GM21423 (cell line): ENCODE measurements around the gene ABCC3.
"Not testable (repeated sequence)": the region's sequence is repeated elsewhere in the genome, so short reads cannot be mapped to it uniquely, and the experiment has no call there.

Experiments used
- ATAC-seq: cut with Tn5 transposase; IDR thresholded peaks from one replicate; pipeline ENCODE4 v1.9.1; 2021; ENCODE audit warnings: mild to moderate bottlenecking, moderate library complexity; ENCODE audit not compliant: unreplicated experiment

Gene ABCC3

DNA sequence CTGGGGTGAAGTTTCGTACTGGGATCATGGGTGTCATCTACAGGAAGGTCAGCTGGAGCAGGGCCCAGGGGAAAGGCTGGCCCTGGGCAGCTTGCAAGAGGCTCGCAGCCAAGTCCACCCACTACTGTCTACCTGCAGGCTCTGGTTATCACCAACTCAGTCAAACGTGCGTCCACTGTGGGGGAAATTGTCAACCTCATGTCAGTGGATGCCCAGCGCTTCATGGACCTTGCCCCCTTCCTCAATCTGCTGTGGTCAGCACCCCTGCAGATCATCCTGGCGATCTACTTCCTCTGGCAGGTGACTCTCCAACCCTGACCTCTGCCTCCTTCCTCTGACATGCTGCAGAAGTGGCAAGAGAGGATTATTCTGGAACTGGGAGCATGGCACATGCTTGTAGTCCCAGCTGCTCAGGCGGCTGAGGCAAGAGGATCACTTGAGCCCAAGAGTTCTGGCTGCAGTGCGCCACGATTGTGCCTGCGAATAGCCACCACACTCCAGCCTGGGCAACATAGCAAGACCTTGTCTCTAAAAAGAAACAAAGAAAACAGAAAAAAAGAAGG, 29.2 kb downstream of the ABCC3 start:
- ATAC-seq: no peak

DNA sequence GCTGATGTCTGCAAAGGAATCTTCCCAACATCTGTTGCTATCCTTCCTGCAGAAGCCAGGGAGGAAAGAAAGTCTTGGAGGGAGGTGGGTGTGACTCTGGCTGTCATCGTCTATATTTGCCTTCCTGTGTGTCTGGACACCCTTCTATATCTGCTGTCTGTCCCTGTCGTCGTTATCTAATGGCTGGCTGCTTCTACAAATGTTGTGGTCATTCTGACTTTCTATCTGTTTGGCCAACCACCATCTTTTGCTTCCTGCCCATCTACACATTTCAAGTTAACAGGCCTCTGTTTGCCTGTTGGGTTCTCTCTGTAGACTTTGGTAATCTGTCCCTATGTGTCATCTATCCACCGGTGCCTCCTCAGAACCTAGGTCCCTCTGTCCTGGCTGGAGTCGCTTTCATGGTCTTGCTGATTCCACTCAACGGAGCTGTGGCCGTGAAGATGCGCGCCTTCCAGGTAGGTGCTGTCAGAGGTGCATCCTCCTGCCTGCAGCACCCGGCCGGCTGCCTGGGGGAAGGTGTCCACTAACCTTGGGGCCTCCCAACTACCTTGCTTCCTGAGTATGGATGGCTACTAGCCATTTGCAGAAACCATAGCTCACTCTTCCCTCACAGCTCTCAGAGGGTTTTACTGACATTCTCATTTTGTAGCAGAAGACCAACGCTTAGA, 30.2 kb downstream of the ABCC3 start:
- no peak for ATAC-seq

DNA sequence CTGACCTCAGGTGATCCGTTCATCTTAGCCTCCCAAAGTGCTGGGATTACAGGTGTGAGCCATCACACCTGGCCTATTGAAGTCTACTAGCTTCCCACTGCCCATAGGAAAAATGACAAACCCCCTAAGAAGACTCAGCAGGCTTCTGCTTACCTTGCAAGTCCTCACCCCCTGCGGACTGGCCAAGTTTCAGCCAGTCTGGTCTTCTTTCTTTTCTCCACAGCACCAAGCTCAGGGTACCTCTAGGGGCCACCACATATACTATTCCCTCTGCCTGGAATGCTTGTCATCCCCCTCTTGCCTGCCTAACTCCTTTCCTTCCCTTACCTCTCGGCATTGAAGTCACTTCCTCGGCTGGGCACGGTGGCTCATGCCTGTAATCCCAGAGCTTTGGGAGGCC, 31.2 kb downstream of the ABCC3 start:
- ATAC-seq: no peak

DNA sequence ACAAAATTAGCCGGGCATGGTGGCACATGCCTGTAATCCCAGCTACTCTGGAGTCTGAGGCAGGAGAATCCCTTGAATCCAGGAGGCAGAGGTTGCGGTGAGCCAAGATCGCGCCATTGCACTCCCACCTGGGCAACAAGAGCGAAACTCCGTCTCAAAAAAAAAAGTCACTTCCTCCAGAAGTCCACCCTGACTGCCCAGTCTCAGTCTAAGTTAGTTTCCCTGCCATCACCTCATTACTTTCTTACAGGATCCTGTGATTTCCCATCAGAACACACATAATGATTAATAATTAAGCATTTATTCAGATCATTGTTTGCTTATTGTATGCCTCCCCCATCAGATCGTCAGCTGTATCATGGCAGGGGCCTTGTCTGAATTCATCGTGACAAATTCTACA, 31.6 kb downstream of the ABCC3 start:
- no peak for ATAC-seq

DNA sequence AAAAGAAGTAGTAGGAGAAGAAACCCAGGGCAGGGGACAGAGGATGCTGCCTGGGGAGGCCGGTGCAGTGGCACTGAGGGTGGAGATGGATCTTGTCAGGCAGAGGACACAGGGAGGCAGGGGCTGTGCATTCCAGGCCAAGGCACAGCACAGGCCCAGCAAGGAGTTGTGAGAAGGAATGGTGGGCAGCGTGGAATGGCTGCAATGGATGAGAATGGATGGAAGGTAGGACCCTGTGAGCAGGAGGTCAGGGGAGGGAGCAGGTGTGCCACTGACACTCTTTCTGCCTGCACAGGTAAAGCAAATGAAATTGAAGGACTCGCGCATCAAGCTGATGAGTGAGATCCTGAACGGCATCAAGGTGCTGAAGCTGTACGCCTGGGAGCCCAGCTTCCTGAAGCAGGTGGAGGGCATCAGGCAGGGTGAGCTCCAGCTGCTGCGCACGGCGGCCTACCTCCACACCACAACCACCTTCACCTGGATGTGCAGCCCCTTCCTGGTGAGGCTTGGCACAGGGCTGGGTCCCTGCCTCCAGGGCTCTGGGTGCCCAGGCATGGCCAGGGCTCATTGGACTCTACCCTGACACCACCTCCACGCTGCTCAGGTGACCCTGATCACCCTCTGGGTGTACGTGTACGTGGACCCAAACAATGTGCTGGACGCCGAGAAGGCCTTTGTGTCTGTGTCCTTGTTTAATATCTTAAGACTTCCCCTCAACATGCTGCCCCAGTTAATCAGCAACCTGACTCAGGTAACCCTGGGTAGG, 32.8 kb downstream of the ABCC3 start:
- ATAC-seq: no peak

DNA sequence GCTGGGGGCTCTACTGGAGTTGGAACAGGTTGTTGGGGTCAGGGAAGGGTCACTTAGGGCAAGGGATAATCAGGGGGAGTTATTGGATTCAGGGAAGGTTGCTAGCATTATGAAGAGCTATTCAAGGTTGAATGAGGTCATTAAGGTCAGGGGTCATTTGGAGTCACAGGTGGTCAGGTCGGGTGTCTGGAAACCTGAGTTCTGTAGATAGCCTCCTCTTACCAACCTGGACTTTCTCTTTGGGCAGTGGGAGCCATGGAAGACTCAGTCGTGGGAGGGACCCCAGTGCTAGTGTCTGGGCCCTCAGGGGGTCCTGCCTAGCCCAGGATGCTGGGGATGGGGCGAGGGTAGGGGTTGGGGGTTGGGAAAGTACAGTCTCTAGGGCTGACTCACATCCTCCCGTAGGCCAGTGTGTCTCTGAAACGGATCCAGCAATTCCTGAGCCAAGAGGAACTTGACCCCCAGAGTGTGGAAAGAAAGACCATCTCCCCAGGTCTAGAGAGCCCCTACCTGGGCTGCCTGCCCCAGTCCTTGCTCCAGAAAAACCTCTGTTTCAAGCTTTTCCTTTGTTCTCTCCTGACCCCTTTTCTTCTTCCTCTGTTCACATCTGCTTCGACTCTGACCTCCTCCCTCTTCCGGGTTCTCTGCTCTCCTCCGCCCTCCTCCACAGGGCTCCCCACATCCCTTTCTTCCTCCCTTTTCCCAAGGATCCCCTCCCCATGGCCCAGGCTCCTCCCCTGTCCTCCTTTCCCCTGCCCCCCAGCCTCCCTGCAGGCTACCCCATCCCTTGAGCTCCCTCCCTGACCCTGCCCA, 33.5 kb downstream of the ABCC3 start:
- no peak for ATAC-seq

DNA sequence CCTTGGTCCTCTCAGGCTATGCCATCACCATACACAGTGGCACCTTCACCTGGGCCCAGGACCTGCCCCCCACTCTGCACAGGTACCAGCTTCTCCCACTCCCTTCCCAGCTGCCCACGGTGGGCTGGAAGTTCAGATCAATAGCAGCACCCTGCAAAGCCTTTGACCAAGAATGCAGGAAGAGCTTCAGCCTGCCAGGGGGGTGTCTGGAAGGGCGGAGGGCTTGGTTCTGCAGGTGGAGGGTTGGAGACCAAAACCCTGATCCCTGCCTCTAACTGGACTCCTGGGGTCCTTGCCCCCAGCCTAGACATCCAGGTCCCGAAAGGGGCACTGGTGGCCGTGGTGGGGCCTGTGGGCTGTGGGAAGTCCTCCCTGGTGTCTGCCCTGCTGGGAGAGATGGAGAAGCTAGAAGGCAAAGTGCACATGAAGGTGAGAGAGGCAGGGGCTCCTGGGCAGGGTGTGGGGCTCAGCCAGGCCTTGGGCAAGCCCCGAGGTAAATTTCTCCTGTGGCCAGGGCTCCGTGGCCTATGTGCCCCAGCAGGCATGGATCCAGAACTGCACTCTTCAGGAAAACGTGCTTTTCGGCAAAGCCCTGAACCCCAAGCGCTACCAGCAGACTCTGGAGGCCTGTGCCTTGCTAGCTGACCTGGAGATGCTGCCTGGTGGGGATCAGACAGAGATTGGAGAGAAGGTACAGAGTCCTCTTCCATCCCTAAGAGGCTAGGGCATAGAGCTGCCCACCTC, 34.3 kb downstream of the ABCC3 start:
- ATAC-seq: no peak

DNA sequence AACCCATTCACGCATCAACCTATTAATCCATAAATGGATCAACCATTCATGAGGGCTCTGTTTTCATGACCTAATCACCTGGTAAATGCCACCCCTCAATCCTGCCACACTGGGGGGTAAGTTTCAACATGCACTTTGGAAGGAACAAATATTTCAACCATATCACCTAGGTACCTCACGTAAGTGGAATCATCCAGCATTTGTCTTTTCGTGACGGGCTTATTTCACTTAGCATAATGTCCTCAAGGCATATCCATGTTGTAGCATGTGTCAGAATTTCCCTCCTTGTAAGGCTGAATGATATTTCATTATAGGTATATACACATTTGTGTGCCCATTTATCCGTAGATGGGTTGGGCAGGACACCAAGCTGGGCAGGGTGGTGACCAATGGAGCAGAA, 37.4 kb downstream of the ABCC3 start:
- no peak for ATAC-seq

DNA sequence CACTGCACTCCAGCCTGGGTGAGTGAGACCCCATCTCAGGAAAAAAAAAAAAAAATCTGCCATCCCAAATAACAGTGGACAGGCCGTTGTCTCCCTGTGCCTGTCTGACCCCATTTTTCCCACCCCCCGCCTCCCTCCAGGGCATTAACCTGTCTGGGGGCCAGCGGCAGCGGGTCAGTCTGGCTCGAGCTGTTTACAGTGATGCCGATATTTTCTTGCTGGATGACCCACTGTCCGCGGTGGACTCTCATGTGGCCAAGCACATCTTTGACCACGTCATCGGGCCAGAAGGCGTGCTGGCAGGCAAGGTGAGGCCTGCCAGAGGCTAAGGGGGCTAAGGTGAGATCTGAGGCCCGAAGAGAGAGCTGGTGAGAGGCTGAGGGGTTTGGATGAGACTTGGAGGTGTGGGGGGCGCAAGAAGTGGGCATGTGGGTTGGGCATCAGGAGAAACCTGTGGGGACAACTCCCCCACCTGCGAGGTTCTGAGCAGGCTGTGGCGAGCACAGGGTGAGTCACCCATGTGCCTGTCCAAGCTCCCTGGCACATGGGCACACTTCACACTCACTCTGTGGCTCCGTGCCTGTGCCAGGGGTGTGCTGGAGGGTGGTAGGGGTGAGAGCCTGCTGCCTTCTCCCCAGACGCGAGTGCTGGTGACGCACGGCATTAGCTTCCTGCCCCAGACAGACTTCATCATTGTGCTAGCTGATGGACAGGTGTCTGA, 38.3 kb downstream of the ABCC3 start:
- ATAC-seq: no peak

DNA sequence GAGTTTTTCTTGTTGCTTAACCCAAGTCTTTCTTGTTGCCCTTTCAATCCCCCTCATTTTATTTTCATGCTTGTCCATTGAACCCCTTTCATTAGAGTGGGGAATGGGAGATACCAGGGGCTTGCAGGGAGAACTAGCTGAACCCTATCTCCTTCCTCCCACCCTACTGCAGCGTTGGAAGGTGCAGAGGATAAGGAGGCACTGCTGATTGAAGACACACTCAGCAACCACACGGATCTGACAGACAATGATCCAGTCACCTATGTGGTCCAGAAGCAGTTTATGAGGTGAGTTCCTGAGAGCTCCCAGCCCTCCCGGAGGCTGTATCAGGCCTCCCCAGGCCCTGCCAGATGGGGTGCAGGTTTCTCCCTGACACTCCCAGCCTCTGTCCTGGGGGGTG, 40.5 kb downstream of the ABCC3 start:
- no peak for ATAC-seq

DNA sequence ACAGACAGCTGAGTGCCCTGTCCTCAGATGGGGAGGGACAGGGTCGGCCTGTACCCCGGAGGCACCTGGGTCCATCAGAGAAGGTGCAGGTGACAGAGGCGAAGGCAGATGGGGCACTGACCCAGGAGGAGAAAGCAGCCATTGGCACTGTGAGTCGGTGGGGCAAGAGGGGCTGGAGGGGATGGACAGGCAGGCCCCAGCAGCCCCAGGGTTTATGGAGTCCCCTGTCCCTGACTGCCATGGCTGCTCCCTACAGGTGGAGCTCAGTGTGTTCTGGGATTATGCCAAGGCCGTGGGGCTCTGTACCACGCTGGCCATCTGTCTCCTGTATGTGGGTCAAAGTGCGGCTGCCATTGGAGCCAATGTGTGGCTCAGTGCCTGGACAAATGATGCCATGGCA, 40.9 kb downstream of the ABCC3 start:
- no peak for ATAC-seq

DNA sequence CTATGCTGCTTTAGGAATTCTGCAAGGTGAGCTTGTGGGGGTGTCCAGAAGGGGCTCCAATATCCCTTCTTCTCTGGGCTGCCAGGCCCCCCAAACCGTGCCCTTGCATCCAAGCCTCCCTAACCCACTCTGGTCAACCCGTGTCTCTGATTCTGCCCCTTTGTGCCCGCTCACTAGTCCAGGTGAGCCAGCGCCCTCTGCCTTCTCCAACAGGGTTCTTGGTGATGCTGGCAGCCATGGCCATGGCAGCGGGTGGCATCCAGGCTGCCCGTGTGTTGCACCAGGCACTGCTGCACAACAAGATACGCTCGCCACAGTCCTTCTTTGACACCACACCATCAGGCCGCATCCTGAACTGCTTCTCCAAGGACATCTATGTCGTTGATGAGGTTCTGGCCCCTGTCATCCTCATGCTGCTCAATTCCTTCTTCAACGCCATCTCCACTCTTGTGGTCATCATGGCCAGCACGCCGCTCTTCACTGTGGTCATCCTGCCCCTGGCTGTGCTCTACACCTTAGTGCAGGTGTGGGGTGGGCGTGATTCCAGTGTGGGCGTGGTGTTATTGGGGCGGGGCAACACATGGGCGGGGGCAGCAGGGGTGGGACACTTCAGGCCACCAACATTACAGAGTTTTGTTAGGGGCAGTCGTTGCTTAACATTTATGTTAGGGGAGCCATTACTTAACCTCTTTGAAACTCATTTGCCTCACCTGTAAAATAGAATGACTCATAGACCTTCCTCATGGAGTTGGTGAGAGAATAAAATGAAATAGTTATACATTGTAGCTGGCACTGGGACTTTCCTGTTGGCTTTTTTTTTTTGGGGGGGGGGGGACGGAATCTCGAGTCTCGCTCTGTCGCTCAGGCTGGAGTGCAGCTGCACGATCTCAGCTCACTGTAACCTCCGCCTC, 41.6 kb downstream of the ABCC3 start:
- no peak for ATAC-seq

DNA sequence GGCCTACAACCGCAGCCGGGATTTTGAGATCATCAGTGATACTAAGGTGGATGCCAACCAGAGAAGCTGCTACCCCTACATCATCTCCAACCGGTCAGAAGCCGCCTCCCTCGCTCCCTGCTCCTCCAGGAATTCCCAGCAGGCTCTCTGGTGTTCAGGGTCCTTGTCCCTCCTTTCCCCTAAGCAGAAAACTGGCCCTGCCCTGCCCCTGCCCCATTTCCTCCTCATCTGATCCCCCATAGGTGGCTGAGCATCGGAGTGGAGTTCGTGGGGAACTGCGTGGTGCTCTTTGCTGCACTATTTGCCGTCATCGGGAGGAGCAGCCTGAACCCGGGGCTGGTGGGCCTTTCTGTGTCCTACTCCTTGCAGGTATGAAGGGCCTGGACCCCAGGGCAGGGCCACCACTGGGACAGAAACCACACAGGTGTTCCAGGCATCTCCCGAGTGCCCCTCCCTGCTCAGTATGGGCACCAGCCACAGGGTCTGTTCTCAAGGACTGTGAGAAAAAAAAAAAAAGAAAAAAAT, 43.2 kb downstream of the ABCC3 start:
- no peak for ATAC-seq

DNA sequence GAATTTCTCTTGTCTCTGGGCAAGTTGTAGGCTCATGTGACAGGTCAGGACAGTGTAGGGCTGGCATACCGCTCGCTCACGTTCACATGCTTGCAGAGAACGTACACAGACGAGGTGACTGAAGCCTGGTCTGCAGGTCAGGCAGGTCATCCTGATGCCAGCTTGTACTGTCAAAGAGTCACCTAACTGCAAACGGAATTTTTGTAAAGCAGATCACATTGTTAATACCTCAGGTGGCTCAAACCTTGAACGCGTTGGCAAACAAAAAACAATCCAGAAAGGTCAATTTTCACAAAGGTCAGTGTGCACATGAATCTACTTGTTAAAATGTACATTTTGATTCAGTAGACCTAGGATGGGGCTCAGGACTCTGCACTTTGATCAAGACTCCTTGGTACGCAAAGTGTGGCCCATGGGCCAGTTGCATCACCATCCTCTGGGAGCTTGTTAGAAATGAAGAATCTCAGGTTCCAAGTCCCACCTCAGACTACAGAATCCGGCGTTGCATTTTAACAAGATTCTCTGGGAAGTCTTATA, 44.4 kb downstream of the ABCC3 start:
- no peak for ATAC-seq

DNA sequence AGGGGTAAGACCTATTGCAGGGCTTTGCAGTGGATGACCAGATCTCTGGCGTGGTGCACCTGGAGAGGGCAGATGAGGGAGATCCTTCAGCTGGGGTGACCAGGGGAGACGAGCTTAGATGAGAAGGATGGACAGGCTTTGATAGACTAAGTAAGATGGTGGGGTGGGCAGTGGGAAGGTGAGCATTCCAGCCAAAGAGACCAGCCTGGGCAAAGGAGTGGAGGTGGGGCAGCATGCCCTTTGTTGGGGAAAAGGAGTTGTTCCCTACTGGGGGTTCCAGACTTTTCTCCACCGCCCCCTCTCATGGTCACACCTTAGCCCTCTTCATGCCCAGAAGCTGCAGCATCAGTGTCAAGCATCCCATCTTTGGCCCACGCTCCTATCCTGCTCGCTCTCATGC, 45.4 kb downstream of the ABCC3 start:
- ATAC-seq: no peak

DNA sequence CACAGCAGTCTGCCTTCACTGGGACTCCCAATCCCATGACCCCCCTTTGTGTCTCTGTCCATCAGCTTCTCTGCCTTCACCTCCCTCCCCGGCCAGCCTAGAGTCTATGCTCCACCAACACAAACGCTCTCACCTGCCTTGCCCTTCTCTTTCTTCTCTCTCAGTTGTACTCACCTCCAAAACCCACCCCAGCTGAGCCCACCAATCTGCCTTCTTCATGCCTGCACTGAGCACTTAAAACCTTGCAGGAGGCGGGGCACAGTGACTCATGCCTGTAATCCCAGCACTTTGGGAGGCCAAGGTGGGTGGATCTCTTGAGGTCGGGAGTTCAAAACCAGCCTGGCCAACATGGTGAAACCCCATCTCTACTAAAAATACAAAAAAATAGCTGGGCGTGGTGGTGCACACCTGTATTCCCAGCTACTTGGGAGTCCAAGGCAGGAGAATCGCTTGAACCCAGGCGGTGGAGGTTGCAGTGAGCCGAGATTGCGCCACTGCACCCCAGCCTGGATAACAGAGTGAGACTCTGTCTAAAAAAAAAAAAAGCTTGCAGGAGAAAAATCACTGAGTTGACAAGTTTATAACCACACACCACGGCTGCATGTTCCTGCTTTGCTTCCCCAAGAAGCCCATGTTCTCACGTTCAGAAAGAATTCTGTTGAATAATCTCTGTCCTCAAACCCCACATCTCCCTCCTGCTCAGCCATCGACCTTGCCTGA, 46.0 kb downstream of the ABCC3 start:
- ATAC-seq: not testable (repeated sequence)

DNA sequence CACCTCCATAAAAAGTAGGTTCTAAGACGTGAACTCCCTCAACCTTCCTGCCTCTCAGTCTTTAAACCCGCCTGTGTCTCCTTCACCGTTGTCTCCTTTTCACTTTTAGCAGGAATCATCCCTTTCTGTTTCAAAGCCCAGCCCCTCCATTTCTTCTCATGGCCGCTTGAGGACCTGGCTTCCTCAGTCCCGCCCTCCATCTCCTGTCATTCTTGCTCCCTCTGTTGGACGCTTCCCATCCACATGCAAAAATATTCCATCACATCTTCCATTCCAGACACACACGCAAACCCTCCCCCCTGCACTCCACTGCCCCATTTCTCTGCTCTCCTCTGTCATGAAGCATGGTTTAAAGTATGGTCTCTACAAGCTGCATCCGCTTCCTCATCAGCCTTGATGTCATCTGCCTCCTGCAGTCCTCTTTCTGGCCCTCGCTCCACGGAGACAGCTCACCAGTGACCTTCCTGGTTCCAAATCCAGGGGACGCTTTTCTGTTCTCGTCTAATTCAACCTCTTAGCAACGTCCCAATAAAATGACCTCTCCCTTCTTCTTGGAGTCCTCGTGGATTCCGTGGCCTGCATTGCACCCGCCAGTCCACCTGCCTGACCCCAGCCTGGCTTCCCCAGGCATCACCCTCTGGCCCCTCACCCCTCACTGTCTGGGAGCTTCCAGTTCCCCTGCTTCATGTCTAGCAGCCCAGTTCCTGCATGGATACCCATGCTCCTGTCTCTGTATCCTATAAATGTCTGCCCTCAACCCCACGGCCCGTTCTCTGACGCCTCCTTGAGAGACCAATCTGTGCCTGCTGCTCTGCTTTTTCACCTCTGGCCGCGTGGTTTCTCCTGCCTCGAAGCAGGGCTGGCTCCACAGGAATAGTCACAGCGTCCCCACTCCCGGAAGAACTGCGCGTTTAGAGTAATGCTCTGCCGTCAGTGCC, 46.9 kb downstream of the ABCC3 start:
- ATAC-seq: no peak
